NCI-H748 (cell line): ENCODE results near the gene APOB.
"Not testable (repeated sequence)": the region's sequence is repeated elsewhere in the genome, so short reads cannot be mapped to it uniquely, and the experiment has no call there.

Source experiments
- DNase-seq: peaks from one replicate; lab custom pipeline; 2025; ENCODE audit not compliant: unreplicated experiment; lab: John Stamatoyannopoulos, UW

The APOB gene

DNA sequence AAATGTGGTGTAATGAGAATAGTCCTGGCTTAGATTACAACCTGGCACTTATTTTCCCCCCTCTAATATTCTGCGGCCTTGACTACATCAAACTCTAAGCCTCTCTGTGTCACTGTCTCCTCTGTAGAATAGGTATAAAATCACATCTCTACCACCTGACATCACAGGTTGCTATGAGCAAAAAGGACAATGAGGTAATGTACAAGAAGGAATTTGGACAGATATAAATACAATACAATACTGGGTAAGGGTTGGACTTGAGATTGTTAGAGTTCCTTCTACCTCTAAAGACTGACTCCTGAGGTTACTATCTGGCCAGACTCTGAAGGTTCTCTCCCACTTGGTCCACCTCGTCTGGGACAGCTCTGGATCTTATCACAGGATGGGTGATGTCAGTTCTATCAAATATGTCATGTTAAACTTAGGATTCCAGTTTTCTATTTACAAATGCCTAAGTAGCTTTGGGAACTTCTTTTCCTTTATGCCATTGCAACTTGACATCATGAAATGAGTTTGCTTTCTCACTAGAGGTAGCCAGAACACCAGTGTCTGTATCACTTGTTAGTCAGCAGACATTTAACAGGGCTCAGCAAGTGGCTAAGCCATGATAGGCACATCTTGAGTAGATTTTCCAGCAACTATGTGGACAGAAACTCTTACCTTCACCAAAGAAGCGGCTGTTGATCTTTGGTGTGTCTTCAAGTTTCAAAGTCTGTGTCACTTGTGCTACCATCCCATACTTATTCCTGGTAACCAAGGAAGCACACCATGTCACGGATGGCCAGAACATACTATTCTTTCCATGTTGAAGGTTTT, 9.5 kb downstream of the APOB start:
- no peak for DNase-seq

DNA sequence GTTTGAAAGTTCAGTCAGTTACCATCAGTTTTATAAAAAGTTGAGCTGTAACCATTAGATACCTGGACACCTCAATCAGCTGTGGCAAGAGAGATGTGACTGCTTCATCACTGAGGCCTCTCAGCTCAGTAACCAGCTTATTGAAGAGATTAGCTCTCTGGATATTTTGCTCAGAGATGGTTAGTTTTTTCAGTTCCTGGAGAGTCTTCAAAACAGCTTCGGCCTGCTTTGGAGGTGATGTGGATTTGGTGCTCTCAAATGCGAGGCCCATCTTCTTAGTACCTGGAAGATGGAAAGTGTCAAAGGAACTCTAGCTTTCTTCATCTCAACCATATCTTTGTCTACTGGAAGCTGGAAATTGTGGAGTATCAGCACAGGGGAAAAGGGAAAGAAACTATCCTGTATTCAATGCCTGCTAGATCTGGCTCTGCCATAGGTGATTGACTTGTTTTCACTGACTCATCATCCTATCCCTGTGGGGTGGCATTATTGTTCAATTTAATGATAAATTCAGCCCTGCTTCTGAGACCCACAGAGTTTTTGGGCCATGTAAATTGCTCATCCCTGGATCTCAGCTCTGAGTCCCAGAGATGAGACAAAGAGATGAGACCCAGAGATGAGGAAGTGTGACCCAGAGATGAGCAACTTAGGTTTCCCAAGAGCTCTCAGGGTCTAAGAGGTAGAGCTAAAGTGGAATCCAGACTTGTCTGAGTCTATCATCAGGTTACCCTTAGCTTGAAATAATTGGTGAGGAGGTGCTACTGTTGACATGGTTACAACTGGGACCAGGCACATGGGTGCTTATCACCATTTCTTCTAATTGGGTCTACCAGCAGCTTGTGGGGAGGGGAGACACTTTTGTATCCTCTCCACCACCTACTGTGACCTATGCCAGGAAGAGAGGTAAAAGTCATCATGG, 10.4 kb downstream of the APOB start:
- no peak for DNase-seq

GRCh38 chr2:21032338-21033236, 11.3 kb downstream of the APOB start:
- DNase-seq = no peak

DNA sequence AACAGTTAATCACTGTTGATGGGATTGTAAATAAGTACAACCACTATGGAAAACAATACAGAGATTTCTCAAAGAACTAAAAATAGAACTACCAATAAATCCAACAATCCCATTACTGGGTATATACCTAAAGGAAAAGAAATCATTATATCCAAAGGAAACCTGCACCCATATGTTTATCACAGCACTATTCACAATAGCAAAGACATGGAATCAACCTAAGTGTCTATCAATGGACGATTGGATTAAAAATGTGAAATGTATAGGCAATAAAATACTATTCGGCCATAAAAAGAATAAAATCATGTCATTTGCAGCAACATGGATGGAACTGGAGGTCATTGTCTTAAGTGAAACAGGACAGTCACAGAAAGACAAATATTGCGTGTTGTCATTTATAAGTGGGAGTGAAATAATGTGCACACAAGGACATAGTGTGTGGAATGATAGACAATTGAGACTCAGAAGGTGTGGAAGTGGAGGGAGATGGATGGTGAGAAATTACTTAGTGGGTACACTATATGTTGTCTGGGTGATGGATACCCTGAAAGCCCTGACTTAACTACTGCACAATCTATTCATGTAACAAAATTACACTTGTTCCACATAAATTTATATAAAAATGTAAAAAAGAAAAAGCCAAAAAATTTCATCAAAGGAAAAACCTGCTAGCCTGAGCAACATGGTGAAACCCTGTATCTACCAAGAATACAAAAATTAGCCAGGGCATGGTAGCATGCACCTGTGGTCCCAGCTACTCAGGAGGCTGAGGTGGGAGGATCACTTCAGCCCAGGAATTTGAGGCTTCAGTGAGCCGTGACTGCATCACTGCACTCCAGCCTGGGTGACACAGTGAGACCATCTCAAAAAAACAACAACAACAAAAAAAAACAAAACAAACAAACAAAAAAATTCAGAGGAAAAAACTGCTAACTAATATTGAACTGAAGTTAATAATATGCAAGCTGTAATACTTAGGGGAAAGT, 12.6 kb downstream of the APOB start:
- no peak for DNase-seq

DNA sequence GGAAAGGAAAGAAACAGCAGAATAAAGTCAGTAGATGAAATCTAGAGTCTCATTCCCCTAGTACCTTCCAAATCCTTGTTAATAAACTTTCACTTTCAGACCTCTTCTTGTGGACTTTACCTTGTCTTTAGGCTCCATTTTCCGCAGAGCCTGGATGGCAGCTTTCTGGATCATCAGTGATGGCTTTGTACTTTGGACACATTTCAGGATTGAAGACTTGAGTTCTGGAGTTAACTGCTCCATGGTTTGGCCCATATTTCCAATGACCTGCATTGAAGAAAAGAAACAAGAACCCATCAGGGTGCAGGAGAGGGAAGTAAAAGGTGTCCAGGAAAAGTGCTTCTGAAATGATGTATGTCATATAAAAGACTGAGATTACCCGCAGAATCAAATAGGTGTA, 14.4 kb downstream of the APOB start:
- DNase-seq = no peak

DNA sequence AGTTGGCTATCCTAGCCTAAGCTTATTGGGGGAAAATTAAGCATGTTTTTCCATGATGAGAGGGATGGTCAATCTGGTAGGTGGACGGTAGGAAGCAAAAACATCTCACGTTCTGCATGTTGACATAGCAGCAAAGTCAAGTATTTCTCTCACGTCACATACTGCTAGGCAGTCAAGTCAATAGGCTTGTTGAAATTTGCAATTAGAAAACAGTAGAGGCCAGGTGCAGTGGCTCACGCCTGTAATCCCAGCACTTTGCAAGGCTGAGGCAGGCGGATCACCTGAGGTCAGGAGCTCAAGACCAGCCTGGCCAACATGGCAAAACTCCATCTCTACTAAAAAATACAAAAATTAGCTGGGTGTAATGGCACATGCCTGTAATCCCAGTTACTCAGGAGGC, 14.9 kb downstream of the APOB start:
- DNase-seq = not testable (repeated sequence)

GRCh38 chr2:21028021-21028947, 15.6 kb downstream of the APOB start:
- no peak for DNase-seq

DNA sequence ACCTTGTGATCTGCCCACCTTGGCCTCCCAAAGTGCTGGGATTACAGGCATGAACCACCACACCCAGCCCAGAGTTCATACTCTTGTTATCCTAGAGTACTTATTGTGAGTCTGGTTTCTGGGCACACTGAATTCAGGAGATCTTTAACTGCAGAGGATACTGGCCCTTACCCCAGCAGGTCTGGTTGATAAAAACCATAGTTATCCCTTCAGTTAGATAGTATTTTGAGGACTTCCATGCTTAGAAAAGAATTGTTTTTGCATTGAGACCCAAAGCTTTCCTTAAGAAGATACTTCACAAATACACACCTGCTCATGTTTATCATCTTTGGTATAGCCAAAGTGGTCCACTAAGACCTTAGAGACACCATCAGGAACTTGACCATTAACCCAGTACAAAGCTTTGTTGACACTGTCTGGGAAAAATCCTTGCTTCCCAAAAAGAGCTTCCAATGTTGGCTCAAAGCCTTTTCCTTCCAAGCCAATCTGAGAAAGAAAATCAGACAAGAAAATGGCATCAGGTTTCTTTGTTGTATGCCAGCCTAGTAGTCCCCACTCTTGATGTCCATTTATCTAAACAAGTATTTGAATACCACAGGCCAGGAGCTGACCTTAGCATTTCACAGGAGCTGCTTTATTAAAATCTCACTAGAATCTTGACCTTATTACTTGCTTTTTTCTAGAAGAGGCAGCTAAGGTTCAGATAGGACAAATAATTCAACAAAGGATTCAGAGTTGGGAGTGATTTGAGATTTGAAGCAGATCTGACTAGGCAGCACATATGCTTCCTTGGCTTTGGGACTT, 17.2 kb downstream of the APOB start:
- DNase-seq = no peak

DNA sequence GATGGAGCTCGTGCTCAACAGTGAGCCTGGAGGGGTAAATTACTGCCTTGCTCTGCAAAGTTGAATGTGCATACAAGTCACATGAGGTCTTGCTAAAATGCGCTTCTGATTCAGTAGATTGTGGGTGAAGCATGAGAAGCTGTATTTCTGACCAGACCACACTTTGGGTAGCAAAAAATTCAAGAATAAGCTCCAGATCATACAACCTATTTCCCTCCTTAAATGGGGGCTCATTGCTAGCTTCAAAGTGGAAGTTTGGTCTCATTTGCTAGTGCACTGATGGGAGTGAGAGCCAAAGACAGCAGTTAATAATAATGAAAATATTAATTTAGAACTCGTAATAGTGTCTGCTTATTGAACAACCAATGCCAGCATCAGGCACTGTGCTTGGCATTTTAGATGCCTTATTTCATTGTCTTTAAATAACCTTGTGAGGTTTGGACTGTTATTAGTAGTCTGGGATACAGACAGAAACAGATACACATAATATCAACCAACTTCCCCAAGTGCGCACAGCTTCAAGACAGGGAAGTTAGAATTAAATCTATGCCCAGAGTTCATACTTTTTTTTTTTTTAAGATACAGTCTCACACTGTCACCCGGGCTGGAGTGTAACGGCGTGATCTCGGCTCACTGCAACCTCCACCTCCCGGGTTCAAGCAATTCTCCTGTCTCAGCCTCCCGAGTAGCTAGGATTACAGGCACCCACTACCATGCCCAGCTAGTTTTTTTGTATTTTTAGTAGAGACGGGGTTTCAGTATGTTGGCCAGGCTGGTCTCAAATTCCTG, 18.0 kb downstream of the APOB start:
- no peak for DNase-seq

DNA sequence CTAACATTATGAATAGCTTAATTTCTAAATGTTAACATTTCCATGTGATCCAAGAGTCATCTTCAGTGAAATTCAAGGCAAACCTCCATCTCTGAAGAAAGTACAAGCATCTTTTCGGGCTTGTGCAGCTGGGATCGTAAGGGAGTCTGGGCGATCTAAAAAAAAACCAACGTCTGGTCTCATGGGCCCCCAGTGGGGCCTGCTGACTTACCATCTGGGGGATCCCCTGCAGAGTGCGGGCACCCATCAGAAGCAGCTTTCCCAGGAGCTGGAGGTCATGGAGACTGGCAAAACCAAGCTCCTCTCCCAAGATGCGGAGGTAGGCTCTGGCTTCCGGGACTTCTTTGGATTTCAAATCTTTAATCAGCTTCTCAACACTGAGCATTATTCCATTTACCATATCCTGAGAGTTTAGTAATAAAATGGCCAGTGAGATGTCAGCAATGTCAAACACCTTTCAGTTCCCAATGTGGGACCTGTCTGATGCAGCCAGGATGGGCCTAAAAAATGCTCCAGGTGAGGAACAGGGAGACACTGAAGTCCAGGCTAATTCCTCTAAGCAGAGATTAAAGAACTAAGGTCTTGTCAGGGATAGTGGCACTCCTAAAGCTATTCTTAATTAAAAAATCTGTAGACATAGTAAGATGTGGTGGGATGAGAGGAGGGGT, 19.0 kb downstream of the APOB start:
- no peak for DNase-seq

GRCh38 chr2:21024198-21024597, 19.7 kb downstream of the APOB start:
- DNase-seq = no peak

DNA sequence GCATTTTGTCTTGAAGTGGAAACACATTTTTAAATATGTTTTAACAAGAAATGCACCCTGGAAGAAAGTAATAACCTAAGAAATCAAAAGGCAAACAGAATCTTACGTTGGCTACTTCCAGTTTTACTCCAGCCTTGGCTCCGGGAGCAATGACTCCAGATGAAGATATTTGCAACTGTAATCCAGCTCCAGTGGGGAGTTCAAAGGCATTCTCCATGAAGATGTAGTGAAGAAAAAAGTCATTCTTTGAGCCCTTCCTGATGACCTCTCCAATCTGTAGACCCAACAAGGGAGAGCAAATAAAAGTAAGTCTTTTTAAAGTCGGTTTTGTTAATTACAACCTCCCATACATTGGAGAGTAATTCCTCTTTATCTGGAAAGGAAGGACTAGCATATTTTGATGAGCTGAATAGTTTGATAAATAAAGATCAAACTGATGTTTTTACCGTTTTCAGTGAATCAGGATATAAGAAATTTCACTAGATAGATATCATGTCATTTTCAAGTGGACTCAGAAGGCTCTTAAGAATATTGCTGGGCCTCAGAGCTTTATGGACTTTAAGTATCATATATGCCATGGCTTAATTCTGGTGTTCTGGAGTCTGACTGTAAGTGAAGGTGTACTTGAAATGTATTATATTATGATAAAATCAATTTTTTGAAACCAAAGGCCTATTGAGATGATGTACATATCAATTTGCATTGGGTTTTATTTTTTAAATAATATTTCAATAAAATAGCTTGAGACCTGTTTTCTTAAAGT, 20.3 kb downstream of the APOB start:
- no peak for DNase-seq

DNA sequence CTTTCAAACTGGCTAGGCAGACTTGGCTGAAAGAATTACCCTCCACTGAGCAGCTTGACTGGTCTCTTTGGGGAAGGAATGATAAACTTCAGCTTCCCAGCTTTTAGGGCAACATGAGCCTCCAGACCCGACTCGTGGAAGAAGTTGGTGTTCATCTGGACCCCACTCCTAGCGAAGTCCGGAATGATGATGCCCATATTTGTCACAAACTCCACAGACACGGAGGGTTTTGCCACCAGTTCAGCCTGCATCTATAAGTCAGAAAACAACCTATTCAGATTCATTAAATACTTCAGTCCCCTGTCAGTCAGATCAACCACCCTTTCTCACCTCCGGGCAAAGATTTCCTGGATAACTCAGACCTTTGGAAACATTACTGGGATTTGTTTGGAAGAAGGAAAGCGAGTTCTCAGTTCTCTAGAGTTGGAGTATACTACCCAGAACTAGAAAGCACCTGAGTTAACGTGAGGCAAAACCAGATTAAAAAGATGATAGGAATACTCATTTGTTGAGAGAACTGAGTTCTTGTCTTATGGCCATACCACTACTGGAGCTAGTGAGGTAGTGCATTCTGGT, 21.0 kb downstream of the APOB start:
- no peak for DNase-seq

DNA sequence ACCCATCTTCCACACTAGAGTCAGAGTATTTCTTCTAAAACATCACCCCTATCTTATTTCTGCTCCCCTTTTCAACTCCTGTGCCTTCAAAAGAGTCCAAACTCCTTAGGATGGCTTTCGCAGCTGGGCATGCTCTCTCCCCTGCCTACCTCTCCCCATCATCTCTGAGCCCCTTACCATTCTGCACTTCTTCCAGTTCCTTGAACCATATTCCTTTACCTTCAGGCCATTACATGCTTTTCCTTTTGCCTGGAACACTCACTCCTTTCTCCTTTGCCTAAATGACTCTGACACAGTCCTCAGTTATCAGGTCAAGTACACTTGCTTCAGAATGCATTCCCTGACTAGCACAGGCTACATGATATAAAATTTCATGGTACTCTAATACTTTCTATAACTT, 22.4 kb downstream of the APOB start:
- DNase-seq = no peak

GRCh38 chr2:21020668-21021288, 23.1 kb downstream of the APOB start:
- no peak for DNase-seq
